ENCODE data around the gene UNC80.
A peak's percentile ranks its signal among the peaks of the same experiment; 100 is the strongest.

The UNC80 gene

GRCh38 chr2:209936106-209936666 lies 164.6 kb downstream of the UNC80 start:
- DNase-seq = no peak
- Histone ChIP-seq H3K36me3 (replicated peaks) (no peaks in the 10 kb centered on the region), H3K27ac (no peak overlapping the region), H3K27me3 (replicated peaks) (no peaks in the 10 kb centered on the region), H3K4me3 (ENCODE audit: low read depth, low read length) (no peak overlapping the region)
- in situ Hi-C loops (cut with HindIII; ENCODE audit: low pct_ligation_motif_present, low sequenced_read_pairs) = no loop called here
- TF ChIP-seq, protein P1, sequence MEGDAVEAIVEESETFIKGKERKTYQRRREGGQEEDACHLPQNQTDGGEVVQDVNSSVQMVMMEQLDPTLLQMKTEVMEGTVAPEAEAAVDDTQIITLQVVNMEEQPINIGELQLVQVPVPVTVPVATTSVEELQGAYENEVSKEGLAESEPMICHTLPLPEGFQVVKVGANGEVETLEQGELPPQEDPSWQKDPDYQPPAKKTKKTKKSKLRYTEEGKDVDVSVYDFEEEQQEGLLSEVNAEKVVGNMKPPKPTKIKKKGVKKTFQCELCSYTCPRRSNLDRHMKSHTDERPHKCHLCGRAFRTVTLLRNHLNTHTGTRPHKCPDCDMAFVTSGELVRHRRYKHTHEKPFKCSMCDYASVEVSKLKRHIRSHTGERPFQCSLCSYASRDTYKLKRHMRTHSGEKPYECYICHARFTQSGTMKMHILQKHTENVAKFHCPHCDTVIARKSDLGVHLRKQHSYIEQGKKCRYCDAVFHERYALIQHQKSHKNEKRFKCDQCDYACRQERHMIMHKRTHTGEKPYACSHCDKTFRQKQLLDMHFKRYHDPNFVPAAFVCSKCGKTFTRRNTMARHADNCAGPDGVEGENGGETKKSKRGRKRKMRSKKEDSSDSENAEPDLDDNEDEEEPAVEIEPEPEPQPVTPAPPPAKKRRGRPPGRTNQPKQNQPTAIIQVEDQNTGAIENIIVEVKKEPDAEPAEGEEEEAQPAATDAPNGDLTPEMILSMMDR (IDR thresholded peaks at IDR 0.05; ENCODE audit: low read depth, low read length, missing control alignments) = peak; percentile 46

DNA sequence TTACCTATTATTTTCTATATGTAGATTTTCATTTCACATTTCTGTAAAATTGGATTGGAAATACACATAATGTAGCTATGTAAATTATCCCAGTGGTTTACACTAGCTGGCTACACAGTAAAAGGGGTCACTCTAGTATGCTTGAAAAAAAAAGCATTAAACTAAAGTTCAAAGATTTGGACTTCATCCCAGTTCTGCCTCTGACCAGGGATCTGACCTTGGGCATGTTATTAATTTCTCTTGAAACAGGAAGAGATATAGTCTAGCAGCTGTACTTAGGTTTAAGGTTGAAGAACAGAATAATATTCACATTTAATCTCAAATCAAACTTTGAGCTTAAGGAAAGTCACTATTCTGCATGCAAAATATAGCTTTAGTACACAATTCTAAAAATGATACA lies 166.3 kb downstream of the UNC80 start:
- Histone ChIP-seq H3K36me3 (replicated peaks) (no peaks in the 10 kb centered on the region), H3K27me3 (replicated peaks) (no peaks in the 10 kb centered on the region), H3K27ac (no peak overlapping the region), H3K4me3 (ENCODE audit: low read depth, low read length) (no peak overlapping the region)
- in situ Hi-C loops (cut with HindIII; ENCODE audit: low pct_ligation_motif_present, low sequenced_read_pairs) = no loop called here
- no peak for DNase-seq
- TF ChIP-seq, protein P1 (IDR thresholded peaks at IDR 0.05; ENCODE audit: low read depth, low read length, missing control alignments) = no peak

GRCh38 chr2:209938906-209939305 lies 167.3 kb downstream of the UNC80 start:
- no peaks in the 10 kb centered on the region for H3K36me3 ChIP-seq (replicated peaks)
- H3K27ac ChIP-seq = no peak overlapping the region
- no peak for DNase-seq
- no peak overlapping the region for H3K4me3 ChIP-seq (ENCODE audit: low read depth, low read length)
- in situ Hi-C loops (cut with HindIII; ENCODE audit: low pct_ligation_motif_present, low sequenced_read_pairs) = no loop called here
- H3K27me3 ChIP-seq (replicated peaks) = no peaks in the 10 kb centered on the region
- TF ChIP-seq, protein P1 (IDR thresholded peaks at IDR 0.05; ENCODE audit: low read depth, low read length, missing control alignments) = no peak

DNA sequence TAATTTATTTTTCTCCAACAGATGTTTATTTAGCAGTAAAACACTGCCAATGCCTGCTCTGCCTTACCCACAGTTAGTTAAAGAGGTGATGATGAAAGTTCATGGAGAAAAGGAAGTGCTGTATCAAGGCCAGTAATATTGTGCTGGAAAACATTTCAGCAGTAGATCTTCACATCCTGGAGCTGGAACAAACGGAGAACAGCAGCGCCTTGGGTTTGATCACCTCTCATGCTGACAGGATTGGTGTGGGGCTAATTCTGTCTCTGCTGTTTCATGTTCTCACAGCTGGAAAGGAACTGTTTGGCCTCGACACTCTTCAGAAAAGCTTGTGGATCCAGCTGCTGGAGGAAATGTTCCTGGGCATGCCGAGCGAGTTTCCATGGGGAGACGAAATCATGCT lies 169.3 kb downstream of the UNC80 start:
- no peak for DNase-seq
- TF ChIP-seq, protein P1 (IDR thresholded peaks at IDR 0.05; ENCODE audit: low read depth, low read length, missing control alignments) = no peak
- H3K27me3 ChIP-seq (replicated peaks) = no peaks in the 10 kb centered on the region
- H3K27ac ChIP-seq = no peak overlapping the region
- no peak overlapping the region for H3K4me3 ChIP-seq (ENCODE audit: low read depth, low read length)
- H3K36me3 ChIP-seq (replicated peaks) = no peaks in the 10 kb centered on the region
- in situ Hi-C loops (cut with HindIII; ENCODE audit: low pct_ligation_motif_present, low sequenced_read_pairs) = no loop called here

DNA sequence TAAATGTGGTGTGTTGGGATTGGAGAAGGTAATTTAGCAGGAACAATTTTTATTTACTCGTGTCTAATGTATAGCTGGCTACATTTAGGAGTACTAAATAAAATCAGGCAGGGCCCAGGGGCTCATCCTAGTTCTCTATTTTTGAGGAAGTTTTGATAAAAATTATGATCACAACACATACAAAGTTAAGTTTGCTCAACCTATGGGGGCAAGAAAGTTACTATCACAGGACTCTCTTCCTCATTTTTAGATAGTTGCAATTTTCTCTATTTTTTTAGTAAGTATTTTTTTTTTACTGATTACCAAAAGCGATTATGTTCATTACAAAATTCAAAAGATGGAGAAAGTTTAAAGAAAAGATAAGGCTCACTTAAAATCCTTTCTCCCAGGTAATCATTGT lies 170.8 kb downstream of the UNC80 start:
- no peak overlapping the region for H3K4me3 ChIP-seq (ENCODE audit: low read depth, low read length)
- in situ Hi-C loops (cut with HindIII; ENCODE audit: low pct_ligation_motif_present, low sequenced_read_pairs) = no loop called here

More for the DNA sequence above, 170.8 kb downstream of the UNC80 start:
- Histone ChIP-seq H3K36me3 (replicated peaks) (no peaks in the 10 kb centered on the region), H3K27me3 (replicated peaks) (no peaks in the 10 kb centered on the region), H3K27ac (no peak overlapping the region)
- TF ChIP-seq, protein P1 (IDR thresholded peaks at IDR 0.05; ENCODE audit: low read depth, low read length, missing control alignments) = no peak
- no peak for DNase-seq

Data from brain microvascular endothelial cell (primary cell).